Naive thymus-derived CD8-positive, alpha-beta T cell (primary cell): ENCODE measurements around the gene TPPP2. TPM values are rescaled to one million over a fixed set of nuclear protein-coding genes. Genes with fewer than 3 reads are reported as not detected.

Experiments used
- ATAC-seq, 2 donors: fragments of 150-1000 bp; cut with Tn5 transposase in 1 of 2; sonication (Bioruptor Pico), chemical (Tn5 transposase) in 1 of 2; 1 replicate in 1 of 2; 2 replicates in 1 of 2; pipeline ENCODE4 v1.10.0; 2021; ENCODE audit warnings: mild to moderate bottlenecking in 2 of 2, moderate library complexity in 2 of 2
- POLR2A ChIA-PET: fragments of 350-600 bp; sonication (Branson Sonifier 250); formaldehyde crosslinking; loops from one replicate; lab custom pipeline; 2021; ENCODE audit warnings: antibody characterized with exemption; lab: Charles Lee
- DNase-seq, 10 donors: peaks; one replicate each; pipeline versions ENCODE4 v3.0.0 to v3.0.0-alpha.2; 2020 to 2022
- H3K27ac Mint-ChIP-seq, 10 donors: one replicate each; pipeline ENCODE4 v1.8.0; 2020 to 2022; ENCODE audit warnings: mild to moderate bottlenecking in 10 of 10, mixed read lengths in 10 of 10, moderate library complexity in 4 of 10, inconsistent platforms in 1 of 10
- H3K27me3 Mint-ChIP-seq, 5 donors: one replicate each; pipeline ENCODE4 v1.8.0; 2021 to 2022; ENCODE audit warnings: mixed read lengths in 5 of 5
- H3K36me3 Mint-ChIP-seq, 3 donors: one replicate each; pipeline ENCODE4 v1.8.0; 2020 to 2022; ENCODE audit warnings: mixed read lengths in 3 of 3, mild to moderate bottlenecking in 2 of 3, inconsistent platforms in 1 of 3
- H3K4me1 Mint-ChIP-seq, 4 donors: one replicate each; pipeline ENCODE4 v1.8.0; 2021 to 2022; ENCODE audit warnings: mixed read lengths in 4 of 4
- H3K4me3 Mint-ChIP-seq, 10 donors: one replicate each; pipeline ENCODE4 v1.8.0; 2020 to 2022; ENCODE audit warnings: mild to moderate bottlenecking in 10 of 10, mixed read lengths in 10 of 10, moderate library complexity in 6 of 10, inconsistent platforms in 1 of 10
- H3K9me3 Mint-ChIP-seq, 9 donors: one replicate each; pipeline ENCODE4 v1.8.0; 2020 to 2022; ENCODE audit warnings: mixed read lengths in 9 of 9, mild to moderate bottlenecking in 3 of 9, inconsistent platforms in 1 of 9, moderate library complexity in 1 of 9
- polyA plus RNA-seq, 3 donors: library from polyadenylated mRNA; unstranded; fragments of 300-500 nt; fragmentation: Illumina TruSeq; gene quantifications; one replicate each; pipeline ENCODE4 v1.2.3, GENCODE V29; 2021
- total RNA-seq, 8 experiments: library from RNA in 2 of 8; stranded (reverse) in 2 of 8; gene quantifications; one replicate each; pipeline ENCODE4 v1.2.3 and lab custom pipeline; 2021 to 2026

The TPPP2 gene
- total and polyA plus RNA-seq, 5 experiments from 2014 or later, result not detected

DNA sequence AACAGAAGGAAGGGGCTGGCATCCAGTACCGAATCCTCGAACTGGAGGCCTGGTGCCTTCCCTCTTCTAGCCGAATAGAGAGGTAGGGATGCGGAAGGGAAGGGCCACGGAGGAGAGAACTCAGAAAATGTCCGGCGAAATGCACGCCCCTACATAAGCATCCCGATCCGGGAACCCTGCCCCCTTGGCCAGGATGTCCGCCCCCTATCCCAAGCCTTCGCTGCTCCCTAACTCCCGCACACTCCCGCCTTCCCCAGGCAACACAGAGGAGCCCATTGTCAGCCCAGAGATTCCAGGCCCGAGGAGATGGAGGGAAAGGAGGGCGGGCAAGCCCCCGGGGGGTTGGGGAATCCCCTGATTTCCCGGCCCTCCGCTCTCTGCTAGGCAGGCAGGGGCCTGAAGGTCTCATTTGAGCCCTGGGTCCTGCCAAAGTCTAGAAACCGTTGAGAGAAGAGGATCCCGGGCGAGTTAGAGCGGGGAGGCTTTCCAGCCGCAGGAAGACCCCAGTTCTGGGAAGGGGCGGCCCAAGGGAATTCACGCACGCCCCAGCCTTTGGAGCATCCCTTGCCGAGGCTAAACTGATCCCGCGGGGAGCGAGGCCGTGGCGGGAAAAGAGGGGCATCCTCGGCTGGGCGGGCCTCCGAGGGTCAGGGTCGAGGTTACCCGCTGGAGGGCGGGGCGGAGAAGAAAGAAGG is 39.5 kb downstream of the TPPP2 start:
- Mint-ChIP-seq H3K4me1 (peaks cover 20 to 39% (median 36%) of the 10 kb centered on the region in 4 donors), H3K4me3 (peak overlapping the region; percentile 72 to 88 (median 83)), H3K27me3 (peaks cover 42 to 89% (median 63%) of the 10 kb centered on the region in 5 donors), H3K9me3 (no peaks in the 10 kb centered on the region), H3K27ac (peak overlapping the region in 8 of 10 donors; percentile 11 to 95 (median 80)), H3K36me3 (no peaks in the 10 kb centered on the region)
- peak; percentile 5 to 16 for ATAC-seq
- POLR2A ChIA-PET, result interaction anchor here (1.1 to 2.3 kb wide), 6 partner anchors 18 to 36 kb away, joined by 3 to 16 read pairs (median 8); partner anchors contain the start of gene ZNF219
- DNase-seq, result peak in 4 of 10 donors; percentile 24 to 33 (median 26)

DNA sequence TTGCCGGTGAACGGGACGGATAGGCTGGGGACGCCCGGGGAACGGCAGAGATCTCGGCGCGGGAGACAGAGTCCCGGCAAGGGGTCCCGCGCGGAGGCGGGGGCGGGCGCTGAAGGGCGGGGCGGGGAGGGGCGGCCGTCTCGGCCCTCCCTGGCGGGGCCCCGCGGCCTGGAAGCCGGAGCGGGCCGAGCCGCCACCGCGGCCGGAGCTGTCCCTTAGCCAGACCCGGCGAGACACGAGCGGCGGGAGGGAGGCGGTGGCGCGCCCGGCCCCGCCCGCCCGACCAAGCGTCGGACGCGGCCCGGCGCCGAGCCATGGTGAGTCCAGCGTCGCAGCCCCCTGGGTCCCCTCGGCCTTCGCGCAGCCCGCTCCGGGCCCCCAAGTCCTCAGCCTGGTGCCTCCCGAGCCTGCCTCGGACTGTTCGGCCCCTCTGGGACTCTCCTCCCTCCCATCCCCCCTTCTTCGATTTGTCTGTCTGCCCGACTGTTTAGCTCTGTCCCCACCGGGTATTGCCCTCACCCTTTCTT is 40.1 kb downstream of the TPPP2 start, which contains the start of gene ARHGEF40:
Gene ARHGEF40 (plus strand): TSS at position 222 of the 527 bp plus-strand sequence. CDS start 93 bp downstream, at position 315.
- peaks cover 20 to 39% (median 36%) of the 10 kb centered on the region in 4 donors for H3K4me1 Mint-ChIP-seq
- POLR2A ChIA-PET, result interaction anchor here (0.6 to 2.3 kb wide), 6 partner anchors 18 to 123 kb away, joined by 4 to 16 read pairs (median 7); no protein-coding TSS in a partner anchor
- peak within 1 kb of the TSS in 8 of 10 donors; percentile 11 to 95 (median 85) for H3K27ac Mint-ChIP-seq
- H3K4me3 Mint-ChIP-seq, result peak within 1 kb of the TSS; percentile 76 to 91 (median 85)
- H3K9me3 Mint-ChIP-seq, result no peaks in the 10 kb centered on the region
- H3K36me3 Mint-ChIP-seq, result no peaks in the 10 kb centered on the region
- DNase-seq, result peak in 5 of 10 donors; percentile 14 to 36 (median 24)
- H3K27me3 Mint-ChIP-seq, result peaks cover 40 to 85% (median 61%) of the 10 kb centered on the region in 5 donors
- peak; percentile 11 to 19 for ATAC-seq

DNA sequence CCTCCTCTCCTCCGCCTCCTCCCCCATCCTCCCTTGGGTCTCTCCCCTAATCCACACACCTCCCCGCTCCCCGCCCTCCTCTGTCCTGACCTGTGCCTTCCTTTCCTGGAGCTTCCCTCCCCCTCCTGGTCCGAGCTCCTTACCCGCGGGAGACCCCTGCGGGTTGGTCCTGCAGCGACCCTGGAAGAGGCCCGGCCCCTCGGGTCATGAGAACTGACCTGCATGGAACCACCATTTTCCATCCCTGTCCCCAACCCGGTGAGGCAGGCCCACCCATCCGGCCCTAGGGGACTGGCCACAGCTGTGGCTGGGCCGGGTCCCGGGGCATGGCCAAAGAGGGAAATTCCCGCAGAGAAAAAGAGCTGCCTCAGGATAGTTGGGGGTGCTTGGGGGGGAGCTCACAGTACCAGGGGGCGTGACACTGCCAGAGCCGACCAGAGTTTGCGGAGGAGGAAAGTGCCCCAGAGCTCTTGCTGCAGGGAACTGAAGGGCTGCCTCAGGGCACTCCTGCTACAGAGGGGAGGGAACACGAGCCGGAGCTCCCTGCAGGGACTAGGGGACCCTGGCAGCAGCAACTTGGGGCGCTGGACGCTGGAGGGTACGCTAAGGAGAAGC is 40.7 kb downstream of the TPPP2 start:
- Mint-ChIP-seq H3K9me3 (no peaks in the 10 kb centered on the region), H3K27ac (peak overlapping the region in 7 of 10 donors; percentile 30 to 92 (median 85)), H3K4me3 (peak overlapping the region; percentile 71 to 91 (median 84)), H3K36me3 (no peaks in the 10 kb centered on the region), H3K4me1 (peaks cover 20 to 39% (median 36%) of the 10 kb centered on the region in 4 donors), H3K27me3 (peaks cover 35 to 79% (median 55%) of the 10 kb centered on the region in 5 donors)
- POLR2A ChIA-PET, result interaction anchor here (0.6 to 2.3 kb wide), 7 partner anchors 11 to 123 kb away, joined by 4 to 16 read pairs (median 6); no protein-coding TSS in a partner anchor
- ATAC-seq (peak; percentile 48 to 50), DNase-seq (peak in 6 of 10 donors; percentile 16 to 40 (median 34))

DNA sequence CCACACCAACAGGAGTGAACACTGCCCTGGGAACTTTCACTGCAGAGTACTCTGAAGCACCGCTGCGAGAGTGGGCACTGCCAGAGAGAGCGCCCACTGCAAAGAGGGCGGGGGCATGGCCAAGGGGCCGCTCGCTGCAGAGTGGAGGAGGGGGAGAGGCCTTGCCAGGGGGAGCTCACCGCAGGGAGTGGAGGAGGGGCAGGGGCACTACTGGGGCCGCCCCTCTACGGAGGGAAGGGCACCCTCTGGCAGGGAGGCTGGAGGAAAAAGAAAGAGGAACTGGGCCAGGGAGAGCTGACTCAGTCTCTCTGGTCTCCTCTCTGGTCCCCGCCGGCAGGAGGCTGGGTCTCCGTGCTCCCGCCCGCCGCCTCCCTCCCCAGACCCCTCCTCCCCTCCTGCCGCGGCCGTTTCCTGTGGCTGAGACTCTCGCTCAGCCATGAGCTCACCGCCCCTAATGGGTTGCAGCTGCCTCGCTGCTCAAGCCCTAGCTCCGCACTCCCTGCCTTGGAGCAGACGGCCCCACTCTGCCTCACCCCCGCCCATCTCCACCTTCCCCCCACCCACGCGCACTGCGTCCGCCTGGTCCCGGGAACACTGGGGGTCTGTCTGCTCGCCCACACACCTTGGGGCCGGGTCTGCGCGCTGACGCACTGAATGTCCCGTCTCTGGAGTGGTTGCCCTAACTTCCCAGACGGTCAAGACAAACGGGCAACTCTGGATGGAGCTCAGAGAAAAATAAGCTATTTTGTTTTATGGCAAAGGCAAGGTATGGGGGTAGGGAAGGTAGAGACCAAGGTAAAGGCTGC is 41.4 kb downstream of the TPPP2 start:
- peaks cover 20 to 39% (median 36%) of the 10 kb centered on the region in 4 donors for H3K4me1 Mint-ChIP-seq
- peak in 6 of 10 donors; percentile 13 to 46 (median 29) for DNase-seq
- peak overlapping the region; percentile 71 to 91 (median 84) for H3K4me3 Mint-ChIP-seq
- H3K36me3 Mint-ChIP-seq, result no peaks in the 10 kb centered on the region
- POLR2A ChIA-PET, result interaction anchor here (0.6 to 2.3 kb wide), 8 partner anchors 10 to 405 kb away, joined by 3 to 16 read pairs (median 4); no protein-coding TSS in a partner anchor
- no peaks in the 10 kb centered on the region for H3K9me3 Mint-ChIP-seq
- peak overlapping the region in 7 of 10 donors; percentile 59 to 92 (median 85) for H3K27ac Mint-ChIP-seq
- peak; percentile 35 to 46 for ATAC-seq
- H3K27me3 Mint-ChIP-seq, result peaks cover 33 to 72% (median 50%) of the 10 kb centered on the region in 5 donors

DNA sequence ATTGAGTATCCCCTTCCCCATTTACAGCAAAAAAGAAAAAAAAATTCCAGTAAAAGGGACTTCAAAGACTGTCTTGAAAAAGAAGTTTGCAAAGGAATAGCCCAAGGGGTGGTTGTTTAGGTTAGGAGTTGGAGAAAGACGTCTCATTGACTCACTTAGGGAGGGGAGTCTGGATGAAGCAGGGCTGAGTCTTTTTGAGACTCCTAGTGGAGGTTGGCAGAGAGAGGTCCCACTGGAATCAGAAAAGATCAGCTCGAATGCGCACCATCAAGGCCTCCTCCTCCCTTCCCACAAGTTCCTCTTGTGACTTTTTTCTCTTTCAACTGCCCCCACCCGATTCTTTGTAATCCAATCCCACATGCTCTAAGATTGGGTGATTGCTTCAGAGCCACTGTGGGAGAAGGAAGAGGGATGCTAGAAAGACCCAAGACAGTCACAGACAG is 42.0 kb downstream of the TPPP2 start:
- Mint-ChIP-seq H3K27ac (peak overlapping the region in 4 of 10 donors; percentile 47 to 85 (median 72)), H3K9me3 (no peaks in the 10 kb centered on the region), H3K4me3 (peak overlapping the region; percentile 71 to 91 (median 84)), H3K27me3 (peaks cover 27 to 66% (median 46%) of the 10 kb centered on the region in 5 donors), H3K4me1 (peaks cover 20 to 39% (median 36%) of the 10 kb centered on the region in 4 donors), H3K36me3 (no peaks in the 10 kb centered on the region)
- POLR2A ChIA-PET, result interaction anchor here (0.6 to 2.3 kb wide), 6 partner anchors 9 to 404 kb away, joined by 3 to 8 read pairs (median 4); no protein-coding TSS in a partner anchor
- DNase-seq, result no peak
- no peak for ATAC-seq

DNA sequence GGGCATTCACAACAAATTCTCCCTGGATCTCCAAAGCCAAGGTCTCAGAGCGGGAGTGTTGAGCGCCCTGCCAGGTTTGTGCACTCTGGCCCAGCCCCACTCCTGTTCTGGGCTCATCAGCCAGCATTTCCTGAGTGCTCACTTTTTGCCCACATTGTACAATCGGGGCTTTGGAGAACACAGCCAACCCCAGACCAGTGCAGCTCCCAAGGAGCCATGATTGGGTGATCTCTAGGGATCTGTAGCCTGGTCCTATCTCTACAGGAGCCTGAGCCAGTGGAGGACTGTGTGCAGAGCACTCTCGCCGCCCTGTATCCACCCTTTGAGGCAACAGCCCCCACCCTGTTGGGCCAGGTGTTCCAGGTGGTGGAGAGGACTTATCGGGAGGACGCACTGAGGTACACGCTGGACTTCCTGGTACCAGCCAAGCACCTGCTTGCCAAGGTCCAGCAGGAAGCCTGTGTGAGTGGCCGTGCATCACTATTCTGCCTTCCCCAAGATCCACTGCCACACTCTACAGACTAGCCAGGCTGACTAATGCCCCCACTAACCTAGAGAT is 42.8 kb downstream of the TPPP2 start:
- no peak for ATAC-seq
- peak overlapping the region in 6 of 10 donors; percentile 3 to 85 (median 54) for H3K4me3 Mint-ChIP-seq
- POLR2A ChIA-PET, result no interaction called here

DNA sequence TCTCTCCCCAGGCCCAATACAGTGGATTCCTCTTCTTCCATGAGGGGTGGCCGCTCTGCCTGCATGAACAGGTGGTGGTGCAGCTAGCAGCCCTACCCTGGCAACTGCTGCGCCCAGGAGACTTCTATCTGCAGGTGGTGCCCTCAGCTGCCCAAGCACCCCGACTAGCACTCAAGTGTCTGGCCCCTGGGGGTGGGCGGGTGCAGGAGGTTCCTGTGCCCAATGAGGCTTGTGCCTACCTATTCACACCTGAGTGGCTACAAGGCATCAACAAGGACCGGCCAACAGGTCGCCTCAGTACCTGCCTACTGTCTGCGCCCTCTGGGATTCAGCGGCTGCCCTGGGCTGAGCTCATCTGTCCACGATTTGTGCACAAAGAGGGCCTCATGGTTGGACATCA is 43.9 kb downstream of the TPPP2 start:
- POLR2A ChIA-PET, result no interaction called here
- DNase-seq (no peak), ATAC-seq (no peak)
- Mint-ChIP-seq H3K27me3 (peaks cover 15 to 47% (median 33%) of the 10 kb centered on the region in 5 donors), H3K9me3 (no peaks in the 10 kb centered on the region), H3K27ac (peak overlapping the region in 1 of 10 donors; percentile 6), H3K4me1 (peaks cover 17 to 32% (median 30%) of the 10 kb centered on the region in 4 donors), H3K36me3 (no peaks in the 10 kb centered on the region), H3K4me3 (no peak overlapping the region)

More for the DNA sequence above, 42.8 kb downstream of the TPPP2 start:
- peaks cover 20 to 39% (median 36%) of the 10 kb centered on the region in 4 donors for H3K4me1 Mint-ChIP-seq
- H3K27me3 Mint-ChIP-seq, result peaks cover 23 to 58% (median 41%) of the 10 kb centered on the region in 5 donors
- H3K9me3 Mint-ChIP-seq, result no peaks in the 10 kb centered on the region
- DNase-seq, result no peak
- H3K36me3 Mint-ChIP-seq, result no peaks in the 10 kb centered on the region
- H3K27ac Mint-ChIP-seq, result peak overlapping the region in 1 of 10 donors; percentile 0

DNA sequence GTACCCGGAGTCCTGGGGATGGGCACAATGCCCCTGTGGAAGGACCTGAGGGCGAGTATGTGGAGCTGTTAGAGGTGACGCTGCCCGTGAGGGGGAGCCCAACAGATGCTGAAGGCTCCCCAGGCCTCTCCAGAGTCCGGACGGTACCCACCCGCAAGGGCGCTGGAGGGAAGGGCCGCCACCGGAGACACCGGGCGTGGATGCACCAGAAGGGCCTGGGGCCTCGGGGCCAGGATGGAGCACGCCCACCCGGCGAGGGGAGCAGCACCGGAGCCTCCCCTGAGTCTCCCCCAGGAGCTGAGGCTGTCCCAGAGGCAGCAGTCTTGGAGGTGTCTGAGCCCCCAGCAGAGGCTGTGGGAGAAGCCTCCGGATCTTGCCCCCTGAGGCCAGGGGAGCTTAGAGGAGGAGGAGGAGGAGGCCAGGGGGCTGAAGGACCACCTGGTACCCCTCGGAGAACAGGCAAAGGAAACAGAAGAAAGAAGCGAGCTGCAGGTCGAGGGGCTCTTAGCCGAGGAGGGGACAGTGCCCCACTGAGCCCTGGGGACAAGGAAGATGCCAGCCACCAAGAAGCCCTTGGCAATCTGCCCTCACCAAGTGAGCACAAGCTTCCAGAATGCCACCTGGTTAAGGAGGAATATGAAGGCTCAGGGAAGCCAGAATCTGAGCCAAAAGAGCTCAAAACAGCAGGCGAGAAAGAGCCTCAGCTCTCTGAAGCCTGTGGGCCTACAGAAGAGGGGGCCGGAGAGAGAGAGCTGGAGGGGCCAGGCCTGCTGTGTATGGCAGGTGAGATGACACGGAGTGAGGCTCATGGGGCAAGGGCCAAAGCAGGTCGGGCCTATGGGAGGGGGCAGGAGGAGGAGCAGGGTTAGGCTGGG is 44.6 kb downstream of the TPPP2 start:
- H3K36me3 Mint-ChIP-seq, result no peaks in the 10 kb centered on the region
- POLR2A ChIA-PET, result no interaction called here
- ATAC-seq (no peak), DNase-seq (no peak)
- H3K9me3 Mint-ChIP-seq, result no peaks in the 10 kb centered on the region
- no peak overlapping the region for H3K27ac Mint-ChIP-seq
- H3K27me3 Mint-ChIP-seq, result peaks cover 9 to 40% (median 26%) of the 10 kb centered on the region in 5 donors
- H3K4me1 Mint-ChIP-seq, result peaks cover 11 to 25% (median 22%) of the 10 kb centered on the region in 4 donors
- no peak overlapping the region for H3K4me3 Mint-ChIP-seq

DNA sequence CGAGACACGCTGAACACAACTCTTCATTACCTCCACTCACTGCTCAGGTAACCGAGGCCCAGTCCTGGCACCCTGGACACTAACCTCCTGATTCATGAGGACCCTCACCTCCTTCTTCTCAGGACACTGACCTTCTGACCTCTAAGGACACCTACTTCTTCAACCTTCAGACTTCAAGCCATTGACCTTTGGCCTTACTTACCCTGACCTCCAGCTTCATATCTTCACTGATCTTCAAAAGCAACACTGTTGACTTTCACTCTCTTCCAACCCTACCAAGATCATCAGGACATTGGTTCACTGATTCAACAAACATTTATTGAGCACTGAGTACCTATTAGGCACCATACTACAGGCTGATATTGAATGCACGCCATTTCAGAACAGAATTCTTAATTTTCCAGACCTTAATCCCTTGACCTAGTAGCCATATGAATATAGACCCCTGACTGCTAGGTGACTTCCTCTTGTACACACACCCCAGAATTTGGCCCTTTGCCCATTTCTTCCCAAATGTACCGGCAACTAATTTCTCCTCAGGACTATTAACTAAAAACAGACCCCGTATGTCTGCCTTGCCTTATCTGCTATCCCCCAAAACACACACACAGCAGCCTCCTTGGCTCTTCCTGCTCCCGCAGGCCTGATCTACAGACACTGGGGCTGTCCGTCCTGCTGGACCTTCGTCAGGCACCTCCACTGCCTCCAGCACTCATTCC is 45.9 kb downstream of the TPPP2 start:
- Mint-ChIP-seq H3K9me3 (no peaks in the 10 kb centered on the region), H3K27me3 (peaks cover 12 to 29% (median 19%) of the 10 kb centered on the region in 5 donors)
- POLR2A ChIA-PET, result no interaction called here

DNA sequence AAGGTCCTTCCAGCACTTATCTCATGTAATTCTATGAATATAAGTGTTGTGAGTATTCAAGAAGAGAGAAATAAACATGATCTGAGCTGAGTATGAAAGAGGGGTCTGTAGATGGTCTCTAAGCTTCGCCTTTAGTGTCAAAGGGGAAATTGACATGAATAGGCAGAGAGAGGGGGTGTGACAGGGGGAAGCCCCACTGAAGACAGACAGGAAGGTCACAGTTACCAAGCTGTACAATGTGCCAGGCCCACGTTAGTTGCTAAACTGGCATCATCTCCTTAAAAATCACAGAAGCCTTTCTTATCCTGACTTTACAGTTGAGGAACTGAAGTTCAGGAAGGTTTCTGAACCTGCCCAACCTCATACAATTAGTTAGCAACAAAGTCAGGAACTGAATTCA is 47.7 kb downstream of the TPPP2 start:
- Mint-ChIP-seq H3K27me3 (peaks cover 3 to 14% (median 8%) of the 10 kb centered on the region in 5 donors), H3K27ac (peak overlapping the region in 1 of 10 donors; percentile 3), H3K9me3 (no peaks in the 10 kb centered on the region), H3K4me3 (no peak overlapping the region), H3K36me3 (no peaks in the 10 kb centered on the region), H3K4me1 (no peaks in the 10 kb centered on the region)
- peak in 1 of 2 donors; percentile 30 for ATAC-seq
- DNase-seq, result no peak
- POLR2A ChIA-PET, result no interaction called here

More for the DNA sequence above, 45.9 kb downstream of the TPPP2 start:
- ATAC-seq (no peak), DNase-seq (no peak)
- no peaks in the 10 kb centered on the region for H3K36me3 Mint-ChIP-seq
- H3K4me1 Mint-ChIP-seq, result peaks cover 8 to 17% (median 14%) of the 10 kb centered on the region in 4 donors
- no peak overlapping the region for H3K27ac Mint-ChIP-seq
- H3K4me3 Mint-ChIP-seq, result no peak overlapping the region
